Peyer's patch (tissue), 4 donors: ENCODE results near the gene C12orf43. TPM values are rescaled to one million over a fixed set of nuclear protein-coding genes. Genes with fewer than 3 reads are reported as not detected.

Source experiments
- DNase-seq, 3 donors: peaks; one replicate each; pipeline ENCODE4 v3.0.0-alpha.2; 2017 to 2019
- H3K27ac ChIP-seq, 4 donors: fragments of 200-600 bp; sonication (generic); one replicate each; pipeline ENCODE4 v1.5.1; 2016 to 2019
- H3K27me3 ChIP-seq, 2 donors: fragments of 200-600 bp; sonication (generic); one replicate each; pipeline ENCODE4 v1.5.1; 2019
- H3K36me3 ChIP-seq, 3 donors: fragments of 200-600 bp; sonication (generic); one replicate each; pipeline ENCODE4 v1.5.1; 2016 to 2019
- H3K4me1 ChIP-seq, 4 donors: fragments of 200-600 bp; sonication (generic); one replicate each; pipeline ENCODE4 v1.5.1; 2016 to 2019
- H3K4me3 ChIP-seq, 4 donors: fragments of 200-600 bp; sonication (generic); 1 replicate in 3 of 4; 2 replicates in 1 of 4; pipeline ENCODE4 v1.5.1; 2016 to 2019; ENCODE audit warnings: mild to moderate bottlenecking in 1 of 4
- H3K9me3 ChIP-seq, 4 donors: fragments of 200-600 bp; sonication (generic); one replicate each; pipeline ENCODE4 v1.5.1; 2016 to 2019; ENCODE audit warnings: mild to moderate bottlenecking in 1 of 4
- POLR2A ChIP-seq, 2 donors: fragments of 450-650 bp; IDR thresholded peaks; one replicate each; pipeline ENCODE4 v1.5.1; 2017; ENCODE audit warnings: antibody characterized with exemption in 2 of 2, mild to moderate bottlenecking in 2 of 2, moderate library complexity in 2 of 2
- total RNA-seq, 4 donors: library from RNA; depleted of rRNA; stranded (reverse); fragments of >200 nt; gene quantifications; one replicate each; pipeline ENCODE4 v1.1.0, GENCODE V29; 2016
- TF ChIP-seq, protein P1 (sequence below), 6 experiments: fragments of 450-650 bp in 4 of 6; fragments of 200-600 bp in 2 of 6; sonication (generic) in 1 of 6; IDR thresholded peaks; one replicate each; pipeline ENCODE4 v1.5.1; 2017 to 2019; ENCODE audit warnings: antibody characterized with exemption in 6 of 6, mild to moderate bottlenecking in 3 of 6, moderate library complexity in 1 of 6

C12orf43 gene
- total RNA-seq, 4 donors from 2014 or later = 7.6 to 16.5 (median 12.0) TPM

DNA sequence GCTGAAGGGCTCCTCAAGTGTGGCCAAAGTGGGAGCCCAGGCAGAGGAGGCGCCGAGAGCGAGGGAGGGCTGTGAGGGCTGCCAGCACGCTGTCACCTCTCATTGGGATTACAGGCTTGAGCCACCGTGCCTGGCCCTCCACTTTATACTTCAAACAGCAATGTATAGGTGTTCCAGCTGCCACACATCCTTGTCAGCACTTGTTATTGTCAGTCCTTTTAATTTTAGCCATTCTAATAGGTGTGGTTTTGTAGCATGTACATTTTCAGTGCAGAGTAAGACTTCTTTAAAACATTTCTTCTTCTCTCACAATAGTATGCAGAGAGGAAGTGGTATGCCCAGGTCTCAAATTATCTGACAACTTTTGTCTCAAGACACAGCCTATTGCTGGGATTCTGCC, 65.5 kb downstream of the C12orf43 start:
- Histone ChIP-seq H3K9me3 (no peaks in the 10 kb centered on the region), H3K4me1 (no peaks in the 10 kb centered on the region), H3K36me3 (no peaks in the 10 kb centered on the region), H3K27me3 (no peaks in the 10 kb centered on the region), H3K4me3 (no peak overlapping the region), H3K27ac (no peak overlapping the region)
- TF ChIP-seq POLR2A (IDR thresholded peaks at IDR 0.05) = no peak
- TF ChIP-seq, protein P1, sequence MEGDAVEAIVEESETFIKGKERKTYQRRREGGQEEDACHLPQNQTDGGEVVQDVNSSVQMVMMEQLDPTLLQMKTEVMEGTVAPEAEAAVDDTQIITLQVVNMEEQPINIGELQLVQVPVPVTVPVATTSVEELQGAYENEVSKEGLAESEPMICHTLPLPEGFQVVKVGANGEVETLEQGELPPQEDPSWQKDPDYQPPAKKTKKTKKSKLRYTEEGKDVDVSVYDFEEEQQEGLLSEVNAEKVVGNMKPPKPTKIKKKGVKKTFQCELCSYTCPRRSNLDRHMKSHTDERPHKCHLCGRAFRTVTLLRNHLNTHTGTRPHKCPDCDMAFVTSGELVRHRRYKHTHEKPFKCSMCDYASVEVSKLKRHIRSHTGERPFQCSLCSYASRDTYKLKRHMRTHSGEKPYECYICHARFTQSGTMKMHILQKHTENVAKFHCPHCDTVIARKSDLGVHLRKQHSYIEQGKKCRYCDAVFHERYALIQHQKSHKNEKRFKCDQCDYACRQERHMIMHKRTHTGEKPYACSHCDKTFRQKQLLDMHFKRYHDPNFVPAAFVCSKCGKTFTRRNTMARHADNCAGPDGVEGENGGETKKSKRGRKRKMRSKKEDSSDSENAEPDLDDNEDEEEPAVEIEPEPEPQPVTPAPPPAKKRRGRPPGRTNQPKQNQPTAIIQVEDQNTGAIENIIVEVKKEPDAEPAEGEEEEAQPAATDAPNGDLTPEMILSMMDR (IDR thresholded peaks at IDR 0.05) = no peak
- DNase-seq = no peak

Other genes starting within 250 kb of the C12orf43 start
- gene SPPL3, start 112.1 kb downstream of the C12orf43 start, total RNA-seq = 10 to 100 TPM; 26.4 to 50.2 (median 34.9) TPM
- 10 to 100 TPM; 15.7 to 93.6 (median 57.0) TPM for gene HNF1A, start 37.9 kb downstream of the C12orf43 start, total RNA-seq
- 1 to 10 TPM in 1 of 4 donors, under 1 TPM in 2, not detected in 1; 0.66 to 1.2 (median 0.94) TPM for gene OASL, start 22.8 kb upstream of the C12orf43 start, total RNA-seq
- 1 to 10 TPM in 3 of 4 donors, not detected in 1; 1.0 to 9.1 (median 1.7) TPM for gene P2RX7, start 116.4 kb upstream of the C12orf43 start, total RNA-seq
- 100 to 1,000 TPM in 3 of 4 donors, 10 to 100 TPM in 1; 42.9 to 248 (median 154) TPM for gene P2RX4, start 193.6 kb upstream of the C12orf43 start, total RNA-seq